Amniotic epithelial cell (primary cell): ENCODE data around the gene UAP1L1.
A peak's percentile ranks its signal among the peaks of the same experiment; 100 is the strongest.
"Not testable (repeated sequence)": the region's sequence is repeated elsewhere in the genome, so short reads cannot be mapped to it uniquely, and the experiment has no call there.

Source experiments
- DNase-seq: peaks from one replicate; pipeline ENCODE4 v3.0.0-alpha.2; 2010; ENCODE audit warnings: low read depth

Gene UAP1L1

DNA sequence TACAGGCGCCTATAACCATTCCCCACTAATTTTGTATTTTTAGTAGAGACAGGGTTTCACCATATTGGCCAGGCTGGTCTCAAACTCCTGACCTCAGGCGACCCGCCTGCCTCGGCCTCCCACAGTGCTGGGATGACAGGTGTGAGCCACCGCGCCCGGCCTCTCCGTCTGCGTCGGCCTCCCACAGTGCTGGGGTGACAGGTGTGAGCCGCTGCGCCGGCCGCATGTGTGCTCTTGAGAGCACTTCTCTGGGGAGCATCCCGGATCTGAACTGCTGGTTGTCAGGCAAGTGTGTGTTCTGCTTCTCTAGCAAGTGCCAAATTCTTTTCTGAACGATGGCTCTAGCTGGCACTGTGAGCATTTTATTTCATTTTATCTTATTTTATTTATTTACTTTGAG, 19.8 kb upstream of the UAP1L1 start:
- no peak for DNase-seq

DNA sequence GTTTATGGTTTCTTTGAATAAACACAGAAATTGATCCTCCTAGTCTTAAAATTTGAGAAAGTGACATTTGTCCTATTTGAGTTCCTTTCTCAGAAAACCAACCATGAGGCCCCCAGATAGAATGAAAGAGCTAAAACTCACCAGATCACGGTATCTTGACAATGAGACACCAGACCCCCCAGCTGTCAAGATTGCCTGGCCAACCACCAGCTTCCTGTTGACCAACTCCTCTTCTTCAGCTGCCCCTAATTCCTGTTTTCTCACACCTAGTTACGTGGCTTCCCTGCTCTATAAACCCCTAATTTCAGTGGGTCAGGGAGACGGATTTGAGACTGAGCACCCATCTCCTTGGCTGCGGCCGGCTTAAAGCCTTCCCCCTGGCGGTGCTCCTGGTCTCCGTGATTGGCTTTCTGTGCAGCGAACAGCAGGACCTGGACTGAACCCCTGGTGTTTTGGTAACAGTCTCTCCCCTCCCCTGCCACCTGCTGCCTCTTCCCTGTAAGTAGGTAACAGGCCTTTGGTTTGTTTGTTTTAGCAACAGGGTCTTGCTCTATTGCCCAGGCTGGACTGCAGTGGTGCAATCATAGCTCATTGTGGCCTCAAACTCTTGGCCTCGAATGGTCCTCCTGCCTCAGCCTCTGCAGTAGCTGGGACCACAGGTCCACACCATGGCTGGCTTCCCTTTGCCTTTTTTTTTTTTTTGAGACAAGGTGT, 18.6 kb upstream of the UAP1L1 start:
- no peak for DNase-seq

DNA sequence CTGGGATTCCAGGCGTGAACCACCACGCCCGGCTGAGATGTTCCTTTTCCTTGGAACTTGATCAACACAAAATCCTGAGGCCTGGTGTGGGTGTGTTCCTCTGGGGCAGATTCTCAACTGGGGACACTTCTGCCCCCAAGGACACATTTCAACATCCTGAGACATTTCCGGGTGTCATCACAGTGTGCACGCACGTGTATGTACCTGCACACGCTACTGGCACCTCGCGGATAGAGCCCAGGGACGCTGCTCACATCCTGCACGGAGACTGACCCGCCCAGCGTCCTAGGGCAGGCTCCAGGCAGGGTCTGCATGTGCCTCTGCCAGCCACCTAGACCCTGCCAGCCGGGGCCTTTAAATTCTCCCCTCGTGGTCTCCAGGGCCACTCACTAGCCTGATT, 14.9 kb upstream of the UAP1L1 start:
- DNase-seq: no peak

DNA sequence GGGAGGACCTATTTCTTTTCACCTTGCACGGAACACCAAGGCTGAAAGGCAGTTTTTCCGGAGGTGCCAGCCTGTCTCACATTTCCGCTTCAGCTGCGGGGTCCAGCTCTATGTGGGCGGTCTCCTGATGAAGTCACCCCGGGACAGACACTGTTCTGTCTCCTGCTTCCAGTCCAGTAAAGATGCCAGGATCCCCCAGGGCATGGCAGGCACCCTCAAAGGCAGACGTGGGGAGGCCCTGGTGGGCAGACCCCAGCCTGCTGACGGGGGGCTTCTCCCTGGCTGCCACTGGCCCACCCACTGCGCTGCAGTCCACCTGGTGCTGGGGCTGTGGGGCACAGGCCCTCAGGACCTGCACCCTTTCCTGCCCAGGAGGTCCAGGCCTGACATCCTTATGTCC, 14.5 kb upstream of the UAP1L1 start:
- DNase-seq: not testable (repeated sequence)

DNA sequence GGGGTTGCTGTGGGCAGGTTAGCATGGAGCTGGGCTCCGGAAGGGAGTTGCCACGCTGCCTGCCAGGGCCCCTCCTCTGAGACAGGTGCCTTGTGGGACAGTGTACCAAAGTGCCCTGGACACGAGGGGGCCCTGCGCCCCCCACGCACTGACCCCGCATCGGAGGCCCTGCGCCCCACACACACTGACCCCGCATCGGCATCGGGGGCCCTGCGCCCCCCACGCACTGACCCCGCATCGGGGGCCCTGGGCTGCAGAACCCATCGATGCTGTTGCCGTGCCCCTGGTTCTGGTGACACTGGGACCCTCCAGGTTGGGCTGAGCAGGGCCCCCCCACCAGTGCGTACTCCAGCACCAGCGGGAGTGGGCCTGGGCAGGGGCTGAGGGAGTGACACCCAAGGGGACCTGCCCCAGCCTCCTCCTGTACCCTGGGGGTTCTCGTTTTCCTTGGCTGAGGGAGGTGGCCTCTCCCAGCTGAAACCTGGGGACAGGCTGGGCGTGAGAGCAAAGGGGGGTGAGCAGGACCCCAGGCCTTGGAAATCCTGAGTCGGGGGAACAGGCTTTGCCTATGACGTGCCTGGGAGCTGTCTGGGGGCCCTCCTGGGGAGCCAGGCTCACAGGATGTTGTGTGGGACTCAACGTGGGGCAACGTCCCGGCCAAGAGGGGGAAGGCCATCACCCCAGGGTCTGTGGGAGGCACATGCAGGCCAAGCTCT, 13.8 kb upstream of the UAP1L1 start:
- DNase-seq: no peak

DNA sequence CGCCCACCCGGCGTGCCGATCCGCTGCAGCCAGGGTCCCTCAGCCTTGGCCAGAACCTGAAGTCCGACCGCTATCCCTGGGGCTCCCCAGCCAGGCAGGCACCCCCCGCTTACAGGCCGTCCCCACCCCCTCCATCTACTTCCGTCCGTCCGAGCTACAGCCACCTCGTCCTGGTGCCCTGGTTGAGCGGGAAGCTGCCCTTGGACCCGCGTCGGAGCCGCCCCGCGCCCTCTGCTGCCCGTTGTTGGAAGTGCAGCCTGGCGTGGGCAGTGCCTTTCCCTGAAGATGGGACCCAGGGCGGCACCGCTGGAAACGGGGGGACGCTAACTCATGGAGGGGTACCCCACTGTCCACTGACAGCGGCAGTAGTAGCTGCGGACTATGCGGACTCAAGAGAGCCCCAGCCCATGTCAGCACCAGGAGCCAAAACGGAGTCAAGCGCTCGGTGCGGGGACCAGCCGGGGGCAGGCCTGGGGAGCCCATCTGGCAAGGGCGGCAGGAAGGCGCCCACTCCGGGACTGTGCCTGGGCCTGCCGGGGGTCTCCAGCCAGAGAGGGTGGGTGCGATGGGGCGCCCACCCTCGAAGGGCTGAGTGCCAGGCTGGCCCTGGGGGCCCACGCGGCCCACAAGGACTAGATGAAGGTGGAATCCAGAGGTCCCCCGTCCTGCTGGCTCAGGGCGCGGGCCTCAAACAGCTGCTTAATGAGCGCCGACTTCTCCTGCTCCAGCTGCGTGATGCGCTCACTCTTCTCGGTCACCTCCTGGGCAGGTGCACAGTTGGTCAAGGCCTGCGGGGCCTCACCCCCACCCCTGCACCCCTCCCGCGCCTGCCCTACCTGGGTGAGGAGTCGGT, 13.1 kb upstream of the UAP1L1 start:
- DNase-seq: no peak

DNA sequence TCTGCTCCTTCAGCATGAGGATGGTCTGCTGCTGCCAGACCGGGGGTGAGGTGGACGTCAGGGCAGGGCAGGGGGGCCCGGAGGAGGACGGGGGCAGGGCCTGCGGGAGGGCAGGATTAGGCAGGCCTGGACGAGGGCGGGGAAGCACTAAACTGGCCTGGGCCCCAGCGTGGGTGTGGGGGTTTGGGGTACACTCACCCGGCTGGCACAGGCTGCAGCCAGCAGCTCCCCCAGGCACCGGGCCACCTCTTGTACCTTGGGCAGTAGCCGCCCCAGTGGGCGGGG, 12.5 kb upstream of the UAP1L1 start:
- no peak for DNase-seq

DNA sequence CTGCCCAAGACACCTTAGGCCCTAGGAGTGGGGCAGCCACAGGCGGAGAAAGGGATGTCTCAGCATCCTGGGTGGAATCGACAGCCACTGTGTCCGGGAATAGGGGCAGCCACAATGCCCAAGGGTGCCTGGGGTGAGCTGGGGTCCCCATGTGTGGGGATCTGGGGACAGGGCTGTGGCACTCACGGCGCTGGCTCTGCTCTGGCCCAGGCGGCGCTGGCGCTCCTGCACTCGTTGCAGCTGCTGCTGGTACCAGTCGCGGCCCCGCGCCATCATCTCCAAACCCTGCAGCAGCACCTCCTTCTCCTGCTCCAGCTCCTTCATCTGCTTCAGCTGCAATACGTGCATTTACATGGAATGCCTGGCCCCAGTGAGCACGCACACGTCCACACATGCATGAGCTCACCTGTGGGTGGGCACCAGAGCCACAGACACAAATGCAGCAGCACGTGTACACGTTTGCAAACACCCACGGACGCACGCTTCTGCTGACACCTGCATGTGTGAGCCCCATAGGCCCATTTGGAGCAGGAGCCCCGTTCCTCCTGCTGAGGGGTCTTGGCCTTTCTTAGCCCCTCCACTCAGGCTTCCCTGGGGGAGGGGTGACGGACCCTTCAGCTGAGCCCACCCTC, 11.9 kb upstream of the UAP1L1 start:
- no peak for DNase-seq

DNA sequence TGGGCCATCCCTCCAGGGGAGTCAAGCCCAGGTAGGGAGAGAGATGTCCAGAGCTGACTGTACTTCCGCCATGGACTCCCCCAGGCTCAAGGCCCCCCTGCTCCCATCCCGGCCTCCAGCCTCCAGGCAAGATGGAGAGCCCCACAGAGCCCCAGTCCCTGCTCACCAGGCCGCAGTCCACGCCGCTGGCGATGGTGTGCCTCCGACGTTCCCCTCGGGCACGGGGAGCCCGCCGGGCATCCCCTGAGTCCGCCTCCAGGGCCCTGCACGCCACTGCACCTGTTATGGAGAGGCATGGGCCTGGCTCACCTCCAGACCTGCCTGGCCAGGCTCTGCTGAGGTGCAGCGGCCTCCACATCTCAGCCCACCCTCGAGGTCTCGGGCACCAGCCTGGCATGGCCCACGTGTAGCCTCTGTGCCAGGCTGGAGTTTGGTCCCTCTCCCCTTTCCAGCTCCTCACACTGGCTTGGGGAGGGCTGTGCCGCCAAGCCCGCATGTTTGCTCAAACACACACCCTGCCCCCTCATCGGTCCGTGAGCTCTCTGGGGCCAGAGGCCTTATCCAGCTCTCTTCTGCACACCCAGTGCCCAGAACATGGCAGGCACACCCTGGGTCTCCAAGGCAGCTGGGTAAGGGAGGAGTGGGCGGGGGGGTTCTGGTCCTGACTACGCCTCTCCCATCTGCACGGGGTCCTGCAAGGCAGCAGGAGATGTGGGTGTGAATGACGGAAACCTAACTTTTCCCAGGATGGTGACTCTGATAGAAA, 11.0 kb upstream of the UAP1L1 start:
- no peak for DNase-seq

DNA sequence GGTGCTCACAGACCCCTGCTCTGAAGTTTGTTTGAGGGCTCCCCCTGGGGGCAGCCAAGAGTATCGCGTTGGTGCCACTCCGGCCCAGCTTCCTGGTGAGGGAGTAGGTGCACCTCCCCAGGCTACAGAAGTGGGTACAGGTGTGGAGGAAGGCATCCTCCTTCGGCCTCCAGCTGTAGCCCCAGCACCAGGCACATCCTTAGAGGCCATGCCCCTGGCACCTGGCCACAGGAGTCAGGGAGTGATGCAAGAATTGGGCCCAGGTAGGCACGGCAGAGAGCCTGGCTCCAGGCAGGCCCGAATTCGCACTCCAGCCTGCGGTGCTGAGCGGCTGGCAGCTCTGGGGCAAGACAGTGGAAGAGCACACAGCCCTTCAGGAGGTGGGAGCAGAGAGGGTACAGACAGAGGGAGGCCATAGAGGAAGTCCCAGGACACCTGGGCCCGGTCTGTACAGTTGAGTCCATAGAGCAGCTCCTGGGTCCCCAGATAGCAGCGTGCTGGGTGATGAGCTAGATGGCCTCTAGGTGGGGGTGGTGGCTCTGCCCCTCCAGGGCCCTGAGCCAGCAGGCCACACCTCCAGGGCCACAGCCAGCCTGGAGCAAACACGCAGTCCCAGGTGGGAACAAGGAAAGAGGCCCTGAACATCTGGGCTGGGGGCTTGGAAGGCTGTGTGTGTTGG, 9.3 kb upstream of the UAP1L1 start:
- peak; percentile 68 for DNase-seq

DNA sequence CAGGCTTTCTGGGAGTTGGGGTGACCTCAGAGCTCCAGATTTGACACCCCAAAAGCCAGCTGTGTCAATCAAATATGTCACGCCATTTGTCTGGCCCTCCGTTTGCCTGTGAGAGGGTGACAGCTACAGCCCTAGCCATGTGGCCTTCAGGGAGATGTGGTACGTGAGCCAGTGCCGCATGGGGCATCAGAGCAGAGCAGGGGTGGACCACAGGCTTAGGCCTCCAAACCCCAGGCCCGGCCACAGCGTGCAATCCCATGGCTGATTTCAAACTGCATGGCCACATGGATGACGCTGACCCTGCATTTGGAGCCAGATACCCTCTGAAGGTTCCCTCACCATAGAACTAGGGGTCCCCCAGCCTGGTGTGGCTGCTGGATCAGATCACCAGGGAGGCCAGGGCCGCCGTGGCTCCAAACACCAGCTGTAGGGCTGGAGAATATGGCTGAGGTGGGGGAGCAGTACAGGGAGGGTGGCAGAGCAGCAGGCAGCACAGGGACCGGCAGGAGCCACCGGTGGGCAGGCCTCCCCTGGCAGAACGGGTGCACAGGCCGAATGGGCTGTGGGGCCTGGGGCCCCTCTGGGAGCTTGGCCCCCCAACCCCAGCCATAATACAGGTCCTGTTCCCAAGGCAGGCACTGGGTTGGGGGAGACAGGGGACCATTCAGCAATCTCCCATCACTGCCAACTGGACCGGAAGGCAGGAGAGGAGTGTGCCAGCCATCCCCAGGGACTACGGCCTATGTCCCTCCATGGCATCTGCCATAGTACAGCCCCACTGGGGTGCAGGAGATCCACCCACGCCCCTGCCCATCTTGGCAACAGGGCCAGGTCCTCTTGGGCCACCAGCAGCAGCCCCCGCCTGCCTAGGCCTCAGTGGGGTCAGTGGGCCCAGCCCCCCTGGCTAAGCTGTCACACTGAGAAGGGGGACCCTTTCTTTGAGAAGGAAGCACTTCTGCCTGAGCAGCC, 8.5 kb upstream of the UAP1L1 start:
- no peak for DNase-seq

DNA sequence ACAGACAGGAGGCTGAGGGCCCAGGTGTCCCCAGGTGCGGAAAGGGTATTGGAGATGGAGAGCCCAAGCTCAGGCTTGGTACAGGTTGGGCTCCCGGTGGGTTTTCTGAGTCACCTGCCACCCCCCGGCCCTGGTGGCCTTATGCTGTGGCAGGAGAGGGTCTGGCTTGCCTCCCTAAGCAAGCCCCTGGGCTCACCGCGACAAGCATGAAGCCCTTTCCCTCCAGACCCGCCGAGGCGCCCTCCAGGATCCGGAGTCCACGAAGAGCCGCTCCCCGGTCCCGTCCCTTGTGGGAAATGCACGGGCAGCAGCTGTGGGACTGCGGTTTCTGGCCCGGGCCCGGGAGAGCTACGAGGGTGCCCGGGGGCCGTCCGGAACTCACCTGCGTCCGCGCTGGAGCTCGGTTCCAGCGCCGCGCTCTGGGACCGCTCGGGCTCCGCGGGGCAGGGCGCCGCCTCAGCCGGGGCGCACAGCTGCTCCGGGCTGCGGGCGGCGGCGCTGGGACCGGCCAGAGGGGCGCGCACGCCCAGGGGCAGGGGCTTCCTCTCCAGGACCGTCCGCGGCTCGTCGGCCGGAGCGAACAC, 7.7 kb upstream of the UAP1L1 start:
- DNase-seq: no peak

DNA sequence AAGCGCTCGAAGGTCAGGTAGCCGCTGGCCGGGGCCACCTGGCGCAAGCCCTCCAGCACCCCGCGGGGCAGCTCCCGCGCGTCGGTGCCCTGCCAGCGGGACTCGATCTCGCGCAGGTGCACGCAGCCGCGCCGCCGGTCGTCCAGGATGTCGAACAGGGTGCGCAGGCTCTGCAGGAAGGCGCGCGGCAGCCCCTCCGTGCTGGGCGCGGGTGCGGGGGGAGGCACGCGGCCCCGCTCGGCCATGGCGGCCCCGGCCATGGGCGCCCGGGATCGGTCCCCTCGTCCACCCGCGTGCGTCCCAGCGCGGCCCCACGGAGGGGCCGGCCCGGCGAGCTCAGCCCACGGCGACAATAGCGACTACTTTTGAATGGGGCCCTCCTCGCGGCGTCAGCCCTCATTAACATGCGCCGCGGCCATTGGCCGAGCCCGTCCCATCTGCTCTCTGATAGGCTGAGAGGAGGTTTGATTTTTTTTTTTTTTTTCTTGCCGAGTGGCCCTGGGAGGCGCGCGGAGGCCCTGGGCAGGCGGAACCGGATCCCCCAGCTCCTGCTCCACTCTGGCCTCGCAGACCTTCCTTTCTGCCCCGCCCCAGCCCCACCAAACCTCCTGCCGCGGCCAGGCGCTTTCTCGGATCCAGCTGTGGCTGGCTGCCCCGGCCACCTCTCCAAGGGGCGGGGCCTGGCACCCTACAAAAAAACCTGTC, 7.0 kb upstream of the UAP1L1 start, which contains the start of gene SAPCD2:
Gene SAPCD2 (minus strand): TSS at position 357 of the 705 bp plus-strand sequence. CDS start 97 bp downstream, at position 260.
- DNase-seq: peak; percentile 72

DNA sequence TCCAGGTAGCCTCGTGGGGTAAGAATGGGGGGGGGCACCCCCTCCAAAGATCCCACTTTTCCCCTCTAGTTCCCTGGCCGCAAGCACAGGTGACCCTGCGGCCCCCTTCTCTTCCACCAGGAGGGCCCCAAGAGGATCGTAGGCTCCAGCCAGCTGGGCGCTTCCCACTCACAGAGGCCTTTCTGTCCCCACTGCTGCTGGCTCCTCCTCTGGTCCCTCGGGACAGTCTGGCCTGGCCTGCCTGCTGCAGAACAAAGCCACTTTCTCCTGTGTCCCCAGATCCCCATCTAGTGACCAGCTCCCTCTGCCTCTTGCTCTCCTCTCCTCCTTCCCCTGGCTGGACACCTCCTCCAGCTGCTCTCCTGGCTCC, 6.4 kb upstream of the UAP1L1 start:
- no peak for DNase-seq

DNA sequence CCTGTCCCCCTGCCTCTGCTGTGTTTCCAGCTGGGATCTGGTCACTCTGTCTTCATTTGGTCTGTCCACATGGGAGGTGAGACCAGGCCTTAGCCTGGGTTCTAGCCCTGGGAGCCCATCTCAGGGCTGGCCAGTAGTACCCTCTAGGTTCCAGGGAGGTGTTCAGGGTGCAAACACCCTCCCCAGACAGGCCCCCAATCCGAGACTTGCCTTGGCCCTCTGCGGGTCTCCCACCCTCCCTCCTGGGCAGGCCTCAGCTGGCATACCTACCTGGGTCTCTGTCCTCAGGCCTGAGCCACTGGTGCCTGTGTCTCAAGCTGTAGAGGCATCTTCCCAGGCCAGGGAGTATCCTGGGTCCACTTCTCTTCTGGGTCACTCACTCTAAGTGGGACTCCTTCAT, 6.0 kb upstream of the UAP1L1 start:
- no peak for DNase-seq

DNA sequence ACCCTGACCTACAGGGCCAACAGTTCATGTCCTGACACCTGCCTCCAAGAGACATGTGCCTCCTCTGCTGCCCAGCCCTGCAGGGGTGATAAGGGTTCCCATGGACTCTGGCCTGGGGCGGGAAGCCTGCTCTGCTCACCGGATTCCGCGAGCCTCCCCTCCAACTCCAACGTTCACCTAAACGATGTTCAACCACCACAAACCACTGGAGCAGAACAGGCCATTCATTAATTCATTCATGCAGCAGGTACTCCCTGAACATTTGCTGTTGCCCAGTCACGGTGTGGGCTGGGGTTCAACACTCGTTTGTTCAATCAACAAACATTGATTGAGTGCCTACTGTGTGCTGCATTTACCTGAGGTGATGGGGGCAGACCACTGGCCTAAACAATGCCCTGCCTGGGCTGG, 3.3 kb upstream of the UAP1L1 start:
- DNase-seq: no peak

DNA sequence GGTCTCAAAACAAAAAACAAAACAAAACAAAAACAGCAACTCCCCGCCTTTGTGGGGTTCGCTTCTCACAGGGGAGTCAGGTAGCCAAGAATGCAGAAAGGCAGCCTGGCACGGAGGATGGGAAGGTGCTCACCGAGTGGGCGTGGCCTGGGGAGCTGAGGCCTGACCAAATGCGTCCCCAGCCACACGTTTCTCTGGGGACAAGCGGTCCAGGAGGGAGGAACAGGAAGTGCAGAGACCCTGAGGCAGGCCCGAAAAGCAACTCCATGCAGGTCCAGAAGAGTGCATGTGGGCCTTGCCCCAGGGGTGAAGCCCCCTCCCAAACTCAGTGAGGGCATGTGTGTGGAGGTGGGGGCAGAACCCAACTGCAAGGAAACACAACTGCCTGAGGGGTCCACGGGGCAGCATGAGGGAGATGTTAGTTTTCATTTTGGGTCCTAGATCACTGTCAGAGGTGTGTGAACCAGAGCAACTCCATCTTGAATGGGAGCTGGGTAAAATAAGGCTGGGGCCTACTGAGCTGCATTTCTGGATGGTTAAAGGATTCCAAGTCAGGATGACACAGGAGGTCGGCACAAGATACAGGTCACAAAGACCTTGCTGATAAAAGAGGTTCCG, 2.6 kb upstream of the UAP1L1 start:
- no peak for DNase-seq

DNA sequence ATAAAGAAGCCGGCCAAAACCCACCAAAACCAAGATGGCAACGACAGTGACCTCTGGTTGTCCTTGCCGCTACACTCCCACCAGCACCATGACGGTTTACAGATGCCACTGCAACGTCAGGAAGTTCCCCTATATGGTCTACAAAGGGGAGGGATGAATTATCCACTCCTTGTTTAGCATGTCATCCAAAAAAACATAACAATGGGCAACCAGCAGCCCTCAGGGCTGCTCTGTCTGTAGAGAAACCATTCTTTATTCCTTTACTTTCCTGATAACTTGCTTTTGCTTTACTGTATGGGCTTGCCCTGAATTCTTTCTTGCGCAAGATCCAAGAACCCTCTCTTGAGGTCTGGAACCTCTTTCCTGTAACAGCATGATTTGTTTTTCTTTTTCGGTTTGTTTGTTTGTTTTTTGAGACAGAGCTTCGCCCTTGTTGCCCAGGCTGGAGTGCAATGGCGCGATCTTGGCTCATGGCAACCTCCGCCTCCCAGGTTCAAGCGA, 2.0 kb upstream of the UAP1L1 start:
- no peak for DNase-seq
